ENCODE results near the gene C19orf12. TPM values are rescaled to one million over a fixed set of nuclear protein-coding genes. Genes with fewer than 3 reads are reported as not detected.

C19orf12 gene
- total RNA-seq, 1 experiment from 2014 or later = 17.5 TPM

- TF ChIP-seq CTCF (IDR thresholded peaks at IDR 0.05; ENCODE audit: unreplicated experiment) = no peak
- intact Hi-C loops (cut with micrococcal nuclease; ENCODE audit: unreplicated experiment) = no loop called here
- BruUV-seq (replicated peaks) = no TSS peak
- peaks cover 18% of the 10 kb centered on the region for H3K27me3 Mint-ChIP-seq (ENCODE audit: unreplicated experiment)
- H3K36me3 Mint-ChIP-seq (ENCODE audit: insufficient read depth, unreplicated experiment) = no peaks in the 10 kb centered on the region
- no peaks in the 10 kb centered on the region for H3K4me1 Mint-ChIP-seq (ENCODE audit: low read depth, unreplicated experiment)
- H3K27ac Mint-ChIP-seq (ENCODE audit: unreplicated experiment) = no peak overlapping the region
- DNase-seq = no peak
- no peaks in the 10 kb centered on the region for H3K9me3 Mint-ChIP-seq (ENCODE audit: low read depth, unreplicated experiment)
- H3K4me3 Mint-ChIP-seq (ENCODE audit: low read depth, unreplicated experiment) = no peak overlapping the region
- CTCF ChIA-PET = no interaction called here
These were observed 35.4 kb downstream of the C19orf12 start for GRCh38 chr19:29679598-29680210.

- Mint-ChIP-seq H3K4me3 (ENCODE audit: low read depth, unreplicated experiment) (no peak overlapping the region), H3K27me3 (ENCODE audit: unreplicated experiment) (peaks cover 12% of the 10 kb centered on the region), H3K36me3 (ENCODE audit: insufficient read depth, unreplicated experiment) (no peaks in the 10 kb centered on the region), H3K4me1 (ENCODE audit: low read depth, unreplicated experiment) (no peaks in the 10 kb centered on the region), H3K27ac (ENCODE audit: unreplicated experiment) (no peak overlapping the region), H3K9me3 (ENCODE audit: low read depth, unreplicated experiment) (no peaks in the 10 kb centered on the region)
- no peak for TF ChIP-seq CTCF (IDR thresholded peaks at IDR 0.05; ENCODE audit: unreplicated experiment)
- BruUV-seq (replicated peaks) = no TSS peak
- intact Hi-C loops (cut with micrococcal nuclease; ENCODE audit: unreplicated experiment) = no loop called here
- CTCF ChIA-PET = interaction anchor here (0.7 kb wide), 1 partner anchor 27 kb away, joined by 5 read pairs; no protein-coding TSS in a partner anchor
- no peak for DNase-seq
These were observed 36.5 kb downstream of the C19orf12 start for GRCh38 chr19:29678484-29679106.

- no peak overlapping the region for H3K27ac Mint-ChIP-seq (ENCODE audit: unreplicated experiment)
- TF ChIP-seq CTCF (IDR thresholded peaks at IDR 0.05; ENCODE audit: unreplicated experiment) = no peak
- CTCF ChIA-PET = no interaction called here
- DNase-seq = no peak
- intact Hi-C loops (cut with micrococcal nuclease; ENCODE audit: unreplicated experiment) = no loop called here
- no peak overlapping the region for H3K4me3 Mint-ChIP-seq (ENCODE audit: low read depth, unreplicated experiment)
- no TSS peak for BruUV-seq (replicated peaks)
- H3K9me3 Mint-ChIP-seq (ENCODE audit: low read depth, unreplicated experiment) = no peaks in the 10 kb centered on the region
- peaks cover 8% of the 10 kb centered on the region for H3K4me1 Mint-ChIP-seq (ENCODE audit: low read depth, unreplicated experiment)
- no peaks in the 10 kb centered on the region for H3K36me3 Mint-ChIP-seq (ENCODE audit: insufficient read depth, unreplicated experiment)
- no peaks in the 10 kb centered on the region for H3K27me3 Mint-ChIP-seq (ENCODE audit: unreplicated experiment)
These were observed 37.9 kb downstream of the C19orf12 start for GRCh38 chr19:29677001-29677817.

- no peaks in the 10 kb centered on the region for H3K36me3 Mint-ChIP-seq (ENCODE audit: insufficient read depth, unreplicated experiment)
- CTCF ChIA-PET = no interaction called here
- H3K27me3 Mint-ChIP-seq (ENCODE audit: unreplicated experiment) = no peaks in the 10 kb centered on the region
- no peak overlapping the region for H3K4me3 Mint-ChIP-seq (ENCODE audit: low read depth, unreplicated experiment)
- no peak for TF ChIP-seq CTCF (IDR thresholded peaks at IDR 0.05; ENCODE audit: unreplicated experiment)
- no peak for DNase-seq
- peaks cover 14% of the 10 kb centered on the region for H3K4me1 Mint-ChIP-seq (ENCODE audit: low read depth, unreplicated experiment)
- H3K9me3 Mint-ChIP-seq (ENCODE audit: low read depth, unreplicated experiment) = no peaks in the 10 kb centered on the region
- intact Hi-C loops (cut with micrococcal nuclease; ENCODE audit: unreplicated experiment) = no loop called here
- no TSS peak for BruUV-seq (replicated peaks)
- H3K27ac Mint-ChIP-seq (ENCODE audit: unreplicated experiment) = no peak overlapping the region
These were observed 38.5 kb downstream of the C19orf12 start for GRCh38 chr19:29676586-29676985.
